ENCODE data around the gene GNG12.

GNG12 gene

DNA sequence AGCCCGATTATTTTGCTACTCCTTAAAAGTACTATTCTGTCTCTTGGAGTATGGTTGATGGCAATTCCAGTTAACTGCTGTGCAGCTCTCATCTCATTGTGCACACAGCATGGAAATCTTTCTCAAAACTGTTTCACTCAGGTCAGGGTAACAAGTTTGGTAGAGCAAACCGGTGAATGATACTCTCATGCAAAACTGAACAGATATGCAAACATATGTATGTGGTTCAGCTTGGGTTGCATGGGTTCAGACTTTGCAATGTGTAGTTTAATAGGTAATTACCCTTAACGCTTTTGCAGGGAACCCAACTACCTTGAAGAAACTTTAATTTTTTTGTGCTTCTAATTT is 146.1 kb downstream of the GNG12 start:
- Histone ChIP-seq H3K4me2 (ENCODE audit: low read depth, low read length, poor library complexity, severe bottlenecking) (peak overlapping the region; percentile 87), H4K20me1 (ENCODE audit: insufficient read depth, low read length, poor library complexity, severe bottlenecking) (peaks cover 17% of the 10 kb centered on the region), H3K4me1 (ENCODE audit: insufficient read depth, low read length, poor library complexity, severe bottlenecking) (peaks cover 48% of the 10 kb centered on the region), H3F3A (ENCODE audit: low read depth) (peaks cover 10% of the 10 kb centered on the region; the same call in 1 of the 2 replicates), H3K36me3 (ENCODE audit: insufficient read depth, low read length) (peaks cover 4% of the 10 kb centered on the region), H3K9me3 (ENCODE audit: insufficient read depth, low read depth, low read length) (no peaks in the 10 kb centered on the region), H2AFZ (ENCODE audit: low read length) (no peak overlapping the region), H3K9ac (ENCODE audit: low read depth, low read length, poor library complexity, severe bottlenecking) (peak overlapping the region; percentile 98), H3K9me2 (replicated peaks; ENCODE audit: low read depth, low read length) (no peaks in the 10 kb centered on the region), H3K27me3 (ENCODE audit: insufficient read depth, low read length, poor library complexity, severe bottlenecking) (peaks cover 11% of the 10 kb centered on the region), H3K4me3 (ENCODE audit: low read length, poor library complexity, severe bottlenecking) (peak overlapping the region; percentile 82), H3K79me2 (ENCODE audit: insufficient read depth, low read length) (peaks cover 27% of the 10 kb centered on the region)
- TF ChIP-seq EZH2phosphoT487 (IDR thresholded peaks at IDR 0.05; ENCODE audit: borderline replicate concordance) = no peak
- TF ChIP-seq, protein P1, sequence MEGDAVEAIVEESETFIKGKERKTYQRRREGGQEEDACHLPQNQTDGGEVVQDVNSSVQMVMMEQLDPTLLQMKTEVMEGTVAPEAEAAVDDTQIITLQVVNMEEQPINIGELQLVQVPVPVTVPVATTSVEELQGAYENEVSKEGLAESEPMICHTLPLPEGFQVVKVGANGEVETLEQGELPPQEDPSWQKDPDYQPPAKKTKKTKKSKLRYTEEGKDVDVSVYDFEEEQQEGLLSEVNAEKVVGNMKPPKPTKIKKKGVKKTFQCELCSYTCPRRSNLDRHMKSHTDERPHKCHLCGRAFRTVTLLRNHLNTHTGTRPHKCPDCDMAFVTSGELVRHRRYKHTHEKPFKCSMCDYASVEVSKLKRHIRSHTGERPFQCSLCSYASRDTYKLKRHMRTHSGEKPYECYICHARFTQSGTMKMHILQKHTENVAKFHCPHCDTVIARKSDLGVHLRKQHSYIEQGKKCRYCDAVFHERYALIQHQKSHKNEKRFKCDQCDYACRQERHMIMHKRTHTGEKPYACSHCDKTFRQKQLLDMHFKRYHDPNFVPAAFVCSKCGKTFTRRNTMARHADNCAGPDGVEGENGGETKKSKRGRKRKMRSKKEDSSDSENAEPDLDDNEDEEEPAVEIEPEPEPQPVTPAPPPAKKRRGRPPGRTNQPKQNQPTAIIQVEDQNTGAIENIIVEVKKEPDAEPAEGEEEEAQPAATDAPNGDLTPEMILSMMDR (conservative IDR thresholded peaks at IDR 0.05; ENCODE audit: low read length) = no peak

DNA sequence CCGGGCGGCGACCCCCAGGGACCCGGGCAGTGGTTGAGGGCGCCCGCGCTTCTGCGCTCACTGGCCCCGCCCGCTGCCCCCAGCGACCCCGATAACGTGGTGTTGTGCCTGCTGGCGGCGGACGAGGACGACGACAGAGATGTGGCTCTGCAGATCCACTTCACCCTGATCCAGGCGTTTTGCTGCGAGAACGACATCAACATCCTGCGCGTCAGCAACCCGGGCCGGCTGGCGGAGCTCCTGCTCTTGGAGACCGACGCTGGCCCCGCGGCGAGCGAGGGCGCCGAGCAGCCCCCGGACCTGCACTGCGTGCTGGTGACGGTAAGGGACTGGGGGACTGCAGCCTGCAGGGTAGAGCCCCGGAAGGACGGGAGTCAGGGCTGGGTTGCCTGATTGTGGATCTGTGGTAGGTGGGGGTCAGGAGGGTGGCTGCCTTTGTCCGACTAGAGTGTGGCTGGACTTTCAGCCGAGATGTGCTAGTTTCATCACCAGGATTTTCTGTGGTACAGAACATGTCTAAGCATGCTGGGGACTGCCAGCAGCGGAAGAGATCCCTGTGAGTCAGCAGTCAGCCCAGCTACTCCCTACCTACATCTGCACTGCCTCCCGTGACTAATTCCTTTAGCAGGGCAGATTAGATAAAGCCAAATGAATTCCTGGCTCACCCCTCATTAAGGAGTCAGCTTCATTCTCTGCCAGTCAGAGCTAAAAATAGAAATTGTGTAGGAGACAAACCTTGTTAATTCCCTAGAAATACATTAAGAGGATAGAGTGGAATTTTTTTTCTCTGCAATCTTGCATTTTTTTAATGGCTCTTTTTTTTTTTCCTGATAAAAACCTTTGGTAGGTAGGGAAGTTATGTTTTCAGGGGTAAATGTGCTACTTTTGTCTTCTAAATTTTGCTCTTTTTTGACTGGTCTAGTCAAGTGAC is 146.7 kb downstream of the GNG12 start:
- H3K9me2 ChIP-seq (replicated peaks; ENCODE audit: low read depth, low read length) = no peaks in the 10 kb centered on the region
- H4K20me1 ChIP-seq (ENCODE audit: insufficient read depth, low read length, poor library complexity, severe bottlenecking) = peaks cover 17% of the 10 kb centered on the region
- H3K4me3 ChIP-seq (ENCODE audit: low read length, poor library complexity, severe bottlenecking) = peak overlapping the region; percentile 82
- peak overlapping the region; percentile 98 for H3K9ac ChIP-seq (ENCODE audit: low read depth, low read length, poor library complexity, severe bottlenecking)
- H3K4me1 ChIP-seq (ENCODE audit: insufficient read depth, low read length, poor library complexity, severe bottlenecking) = peaks cover 43% of the 10 kb centered on the region
- peak overlapping the region; percentile 87 for H3K4me2 ChIP-seq (ENCODE audit: low read depth, low read length, poor library complexity, severe bottlenecking)
- H3K9me3 ChIP-seq (ENCODE audit: insufficient read depth, low read depth, low read length) = no peaks in the 10 kb centered on the region
- peaks cover 4% of the 10 kb centered on the region for H3K36me3 ChIP-seq (ENCODE audit: insufficient read depth, low read length)
- H3K79me2 ChIP-seq (ENCODE audit: insufficient read depth, low read length) = peaks cover 27% of the 10 kb centered on the region
- H2AFZ ChIP-seq (ENCODE audit: low read length) = peak overlapping the region; percentile 61; the same call in 1 of the 2 replicates
- TF ChIP-seq EZH2phosphoT487 (IDR thresholded peaks at IDR 0.05; ENCODE audit: borderline replicate concordance) = no peak
- TF ChIP-seq, protein P1 (conservative IDR thresholded peaks at IDR 0.05; ENCODE audit: low read length) = 0 out of 2 replicates have a peak, but pooled peaks have one; percentile 9
- peaks cover 11% of the 10 kb centered on the region for H3K27me3 ChIP-seq (ENCODE audit: insufficient read depth, low read length, poor library complexity, severe bottlenecking)
- peaks cover 10% of the 10 kb centered on the region; the same call in 1 of the 2 replicates for H3F3A ChIP-seq (ENCODE audit: low read depth)

DNA sequence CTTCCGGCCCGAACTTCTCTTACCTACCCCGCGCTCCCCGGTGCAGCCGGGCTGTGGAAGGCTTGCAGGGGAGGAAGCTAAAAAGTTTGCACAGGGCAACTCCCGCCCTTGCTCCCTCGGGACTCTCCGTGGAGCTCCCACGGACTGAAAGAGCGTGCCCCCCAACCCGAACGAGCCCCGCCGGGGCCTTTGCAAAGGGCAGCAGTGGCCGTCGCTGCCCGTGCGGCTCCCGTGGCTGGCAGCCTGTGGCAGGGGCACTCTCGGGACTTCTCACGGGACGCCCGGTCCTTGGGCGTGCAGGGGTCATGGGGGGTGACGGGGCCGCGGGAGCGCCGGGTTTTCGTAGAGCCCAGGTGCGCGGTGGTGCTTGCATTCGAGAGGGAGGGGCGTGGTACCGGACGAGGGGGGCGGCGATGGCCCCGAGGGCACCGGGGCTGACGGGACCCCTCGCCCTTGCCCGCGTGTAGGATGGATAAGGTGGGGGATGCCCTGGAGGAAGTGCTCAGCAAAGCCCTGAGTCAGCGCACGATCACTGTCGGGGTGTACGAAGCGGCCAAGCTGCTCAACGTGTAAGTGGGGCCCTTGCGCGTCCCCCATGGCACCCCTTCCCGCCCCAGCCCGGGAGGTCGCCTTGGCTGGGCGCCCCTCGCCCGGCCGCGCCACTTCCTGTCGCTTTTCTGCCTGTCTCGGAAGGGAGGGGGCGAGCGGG is 147.6 kb downstream of the GNG12 start:
- H3K27me3 ChIP-seq (ENCODE audit: insufficient read depth, low read length, poor library complexity, severe bottlenecking) = peaks cover 11% of the 10 kb centered on the region
- H3K9ac ChIP-seq (ENCODE audit: low read depth, low read length, poor library complexity, severe bottlenecking) = peak overlapping the region; percentile 98
- H4K20me1 ChIP-seq (ENCODE audit: insufficient read depth, low read length, poor library complexity, severe bottlenecking) = peaks cover 17% of the 10 kb centered on the region
- no peaks in the 10 kb centered on the region for H3K9me3 ChIP-seq (ENCODE audit: insufficient read depth, low read depth, low read length)
- peak overlapping the region; percentile 61; the same call in 1 of the 2 replicates for H2AFZ ChIP-seq (ENCODE audit: low read length)
- H3K36me3 ChIP-seq (ENCODE audit: insufficient read depth, low read length) = peaks cover 4% of the 10 kb centered on the region
- H3K79me2 ChIP-seq (ENCODE audit: insufficient read depth, low read length) = peaks cover 27% of the 10 kb centered on the region
- H3F3A ChIP-seq (ENCODE audit: low read depth) = peaks cover 10% of the 10 kb centered on the region; the same call in 1 of the 2 replicates
- no peaks in the 10 kb centered on the region for H3K9me2 ChIP-seq (replicated peaks; ENCODE audit: low read depth, low read length)
- peak overlapping the region; percentile 87 for H3K4me2 ChIP-seq (ENCODE audit: low read depth, low read length, poor library complexity, severe bottlenecking)
- peaks cover 40% of the 10 kb centered on the region for H3K4me1 ChIP-seq (ENCODE audit: insufficient read depth, low read length, poor library complexity, severe bottlenecking)
- peak overlapping the region; percentile 82 for H3K4me3 ChIP-seq (ENCODE audit: low read length, poor library complexity, severe bottlenecking)
- no peak for TF ChIP-seq EZH2phosphoT487 (IDR thresholded peaks at IDR 0.05; ENCODE audit: borderline replicate concordance)
- TF ChIP-seq, protein P1 (conservative IDR thresholded peaks at IDR 0.05; ENCODE audit: low read length) = no peak
